HepG2 (cell line): ENCODE data around the gene VSIG10L2. TPM values are rescaled to one million over a fixed set of nuclear protein-coding genes. Genes with fewer than 3 reads are reported as not detected.

ENCODE experiments used
- ADNP ChIP-seq: sonication (generic); formaldehyde crosslinking; IDR thresholded peaks from 2 replicates; pipeline ENCODE4 v1.4.0; 2020; ENCODE audit warnings: missing genetic modification reagents
- FOXK2 ChIP-seq: fragments of 450-650 bp; IDR thresholded peaks from 2 replicates; pipeline ENCODE4 v1.6.1; 2016
- HMG20A ChIP-seq: IDR thresholded peaks from 2 replicates; pipeline ENCODE4 v1.6.1; 2016; ENCODE audit warnings: borderline replicate concordance
- MZF1 ChIP-seq: sonication (generic); formaldehyde crosslinking; IDR thresholded peaks from 2 replicates; pipeline ENCODE4 v1.8.1; 2023; ENCODE audit warnings: mild to moderate bottlenecking, missing genetic modification reagents, borderline replicate concordance
- NFE2L2 ChIP-seq: fragments of 150-350 bp; IDR thresholded peaks from 2 replicates; pipeline ENCODE4 v1.6.1; 2014; ENCODE audit warnings: low read length
- SOX6 ChIP-seq, 2 experiments: fragments of 450-650 bp in 1 of 2; sonication (generic) in 1 of 2; formaldehyde crosslinking in 1 of 2; IDR thresholded peaks; 2 replicates each; pipeline versions ENCODE4 v1.4.0 to v1.6.1; 2017 to 2020; ENCODE audit warnings: antibody characterized with exemption in 1 of 2, mild to moderate bottlenecking in 1 of 2, missing genetic modification reagents in 1 of 2
- TRIM24 ChIP-seq: sonication (generic); formaldehyde crosslinking; IDR thresholded peaks from 2 replicates; pipeline ENCODE4 v1.8.0; 2022; ENCODE audit warnings: mild to moderate bottlenecking, missing genetic modification reagents
- ZBTB37 ChIP-seq: sonication (generic); formaldehyde crosslinking; IDR thresholded peaks from 2 replicates; pipeline ENCODE4 v1.4.0; 2020; ENCODE audit warnings: mild to moderate bottlenecking, missing genetic modification reagents
- ZC3H13 ChIP-seq: sonication (generic); formaldehyde crosslinking; IDR thresholded peaks from 2 replicates; pipeline ENCODE4 v1.8.1; 2023; ENCODE audit warnings: mild to moderate bottlenecking, missing genetic modification reagents, moderate library complexity
- ZFP37 ChIP-seq: sonication (generic); formaldehyde crosslinking; IDR thresholded peaks from 2 replicates; pipeline ENCODE4 v1.4.0; 2020; ENCODE audit warnings: missing genetic modification reagents, borderline replicate concordance
- ZNF12 ChIP-seq: sonication (generic); formaldehyde crosslinking; IDR thresholded peaks from 2 replicates; pipeline ENCODE4 v1.5.0; 2020; ENCODE audit warnings: missing genetic modification reagents
- ZNF329 ChIP-seq: sonication (generic); formaldehyde crosslinking; IDR thresholded peaks from 2 replicates; pipeline ENCODE4 v1.9.0; 2021; ENCODE audit warnings: low read depth, mild to moderate bottlenecking, missing genetic modification reagents
- ZNF33B ChIP-seq: sonication (generic); formaldehyde crosslinking; IDR thresholded peaks from 2 replicates; pipeline ENCODE4 v1.5.1; 2020; ENCODE audit warnings: mild to moderate bottlenecking, missing genetic modification reagents
- ZNF878 ChIP-seq: sonication (generic); formaldehyde crosslinking; IDR thresholded peaks from 2 replicates; pipeline ENCODE4 v1.8.1; 2023; ENCODE audit warnings: mild to moderate bottlenecking, missing genetic modification reagents, moderate library complexity
- polyA plus RNA-seq, 8 experiments: library from polyadenylated mRNA; depleted of rRNA in 3 of 8; stranded (reverse) in 7 of 8; unstranded in 1 of 8; fragments of >200 nt; fragmentation: Illumina TruSeq in 4 of 8; extraction: Trizol in 4 of 8; gene quantifications; 2 replicates each; pipeline versions ENCODE4 v1.2.1 to v1.2.3, GENCODE V29; 2011 to 2016; ENCODE audit warnings: low read depth in 4 of 8, missing spikeins in 1 of 8, mixed read lengths in 1 of 8; ENCODE audit not compliant: insufficient read depth in 1 of 8
- total RNA-seq, 5 experiments: library from RNA; depleted of rRNA; stranded (reverse); fragments of >200 nt; fragmentation: Illumina TruSeq; extraction: Trizol; gene quantifications; 2 replicates each; pipeline ENCODE4 v1.2.3, GENCODE V29; 2016; ENCODE audit warnings: low read depth in 1 of 5
- TF ChIP-seq, protein P1 (sequence below): sonication (generic); formaldehyde crosslinking; IDR thresholded peaks from 2 replicates; pipeline ENCODE4 v1.4.0; 2020; ENCODE audit warnings: missing genetic modification reagents, borderline replicate concordance
- TF ChIP-seq, protein P2 (sequence below): sonication (generic); formaldehyde crosslinking; conservative IDR thresholded peaks from 2 replicates; pipeline ENCODE4 v1.4.0; 2020; ENCODE audit warnings: mild to moderate bottlenecking, missing genetic modification reagents, moderate library complexity

VSIG10L2 gene
- total and polyA plus RNA-seq, 2 of the 13 experiments (the other 11 are each of a cell fraction or from before 2014, with no cell fraction given) = 0.21 TPM; not detected in 1

- TF ChIP-seq, protein P1, sequence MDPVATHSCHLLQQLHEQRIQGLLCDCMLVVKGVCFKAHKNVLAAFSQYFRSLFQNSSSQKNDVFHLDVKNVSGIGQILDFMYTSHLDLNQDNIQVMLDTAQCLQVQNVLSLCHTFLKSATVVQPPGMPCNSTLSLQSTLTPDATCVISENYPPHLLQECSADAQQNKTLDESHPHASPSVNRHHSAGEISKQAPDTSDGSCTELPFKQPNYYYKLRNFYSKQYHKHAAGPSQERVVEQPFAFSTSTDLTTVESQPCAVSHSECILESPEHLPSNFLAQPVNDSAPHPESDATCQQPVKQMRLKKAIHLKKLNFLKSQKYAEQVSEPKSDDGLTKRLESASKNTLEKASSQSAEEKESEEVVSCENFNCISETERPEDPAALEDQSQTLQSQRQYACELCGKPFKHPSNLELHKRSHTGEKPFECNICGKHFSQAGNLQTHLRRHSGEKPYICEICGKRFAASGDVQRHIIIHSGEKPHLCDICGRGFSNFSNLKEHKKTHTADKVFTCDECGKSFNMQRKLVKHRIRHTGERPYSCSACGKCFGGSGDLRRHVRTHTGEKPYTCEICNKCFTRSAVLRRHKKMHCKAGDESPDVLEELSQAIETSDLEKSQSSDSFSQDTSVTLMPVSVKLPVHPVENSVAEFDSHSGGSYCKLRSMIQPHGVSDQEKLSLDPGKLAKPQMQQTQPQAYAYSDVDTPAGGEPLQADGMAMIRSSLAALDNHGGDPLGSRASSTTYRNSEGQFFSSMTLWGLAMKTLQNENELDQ (CRISPR knock-in tag) = no peak
- TF ChIP-seq ZNF329 (CRISPR knock-in tag) (no peak), ADNP (CRISPR knock-in tag) (no peak), ZBTB37 (no peak), ZC3H13 (no peak), ZNF33B (CRISPR knock-in tag) (no peak), NFE2L2 (no peak), FOXK2 (no peak), TRIM24 (CRISPR knock-in tag) (no peak), ZNF878 (CRISPR knock-in tag) (no peak), MZF1 (no peak), HMG20A (CRISPR knock-in tag) (peak; percentile 69; the same call in 1 of the 2 replicates), ZFP37 (CRISPR knock-in tag) (no peak), ZNF12 (CRISPR knock-in tag) (0 out of 2 replicates have a peak, but pooled peaks have one; percentile 69), SOX6 (IDR thresholded peaks at IDR 0.05) (no peak), SOX6 (CRISPR knock-in tag; IDR thresholded peaks at IDR 0.05) (peak; percentile 68)
- TF ChIP-seq, protein P2, sequence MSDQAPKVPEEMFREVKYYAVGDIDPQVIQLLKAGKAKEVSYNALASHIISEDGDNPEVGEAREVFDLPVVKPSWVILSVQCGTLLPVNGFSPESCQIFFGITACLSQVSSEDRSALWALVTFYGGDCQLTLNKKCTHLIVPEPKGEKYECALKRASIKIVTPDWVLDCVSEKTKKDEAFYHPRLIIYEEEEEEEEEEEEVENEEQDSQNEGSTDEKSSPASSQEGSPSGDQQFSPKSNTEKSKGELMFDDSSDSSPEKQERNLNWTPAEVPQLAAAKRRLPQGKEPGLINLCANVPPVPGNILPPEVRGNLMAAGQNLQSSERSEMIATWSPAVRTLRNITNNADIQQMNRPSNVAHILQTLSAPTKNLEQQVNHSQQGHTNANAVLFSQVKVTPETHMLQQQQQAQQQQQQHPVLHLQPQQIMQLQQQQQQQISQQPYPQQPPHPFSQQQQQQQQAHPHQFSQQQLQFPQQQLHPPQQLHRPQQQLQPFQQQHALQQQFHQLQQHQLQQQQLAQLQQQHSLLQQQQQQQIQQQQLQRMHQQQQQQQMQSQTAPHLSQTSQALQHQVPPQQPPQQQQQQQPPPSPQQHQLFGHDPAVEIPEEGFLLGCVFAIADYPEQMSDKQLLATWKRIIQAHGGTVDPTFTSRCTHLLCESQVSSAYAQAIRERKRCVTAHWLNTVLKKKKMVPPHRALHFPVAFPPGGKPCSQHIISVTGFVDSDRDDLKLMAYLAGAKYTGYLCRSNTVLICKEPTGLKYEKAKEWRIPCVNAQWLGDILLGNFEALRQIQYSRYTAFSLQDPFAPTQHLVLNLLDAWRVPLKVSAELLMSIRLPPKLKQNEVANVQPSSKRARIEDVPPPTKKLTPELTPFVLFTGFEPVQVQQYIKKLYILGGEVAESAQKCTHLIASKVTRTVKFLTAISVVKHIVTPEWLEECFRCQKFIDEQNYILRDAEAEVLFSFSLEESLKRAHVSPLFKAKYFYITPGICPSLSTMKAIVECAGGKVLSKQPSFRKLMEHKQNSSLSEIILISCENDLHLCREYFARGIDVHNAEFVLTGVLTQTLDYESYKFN = peak; percentile 76
These were observed 20.6 kb upstream of the VSIG10L2 start (continued) for GRCh38 chr11:125925247-125925740.
